Tongue (tissue), 2 donors: Measurements from ENCODE around the gene CLDN19. TPM values are rescaled to one million over a fixed set of nuclear protein-coding genes. Genes with fewer than 3 reads are reported as not detected.
"Not testable (repeated sequence)": the region's sequence is repeated elsewhere in the genome, so short reads cannot be mapped to it uniquely, and the experiment has no call there.

Experiments
- DNase-seq: peaks from one replicate; pipeline ENCODE4 v3.0.0-alpha.2; 2015
- total RNA-seq: library from RNA; depleted of rRNA; stranded (reverse); fragments of >200 nt; gene quantifications from one replicate; pipeline ENCODE4 v1.2.3, GENCODE V29; 2014

CLDN19 gene
- total RNA-seq, 1 donor from 2014 or later: 2.8 TPM

GRCh38 chr1:42737986-42738677, 1.9 kb downstream of the CLDN19 start:
- no peak for DNase-seq

GRCh38 chr1:42737257-42737656, 2.8 kb downstream of the CLDN19 start:
- DNase-seq: no peak

GRCh38 chr1:42736571-42737200, 3.4 kb downstream of the CLDN19 start:
- no peak for DNase-seq

GRCh38 chr1:42736152-42736551, 3.9 kb downstream of the CLDN19 start:
- no peak for DNase-seq

GRCh38 chr1:42735477-42736105, 4.4 kb downstream of the CLDN19 start:
- DNase-seq: no peak

GRCh38 chr1:42735056-42735455, 5.0 kb downstream of the CLDN19 start:
- no peak for DNase-seq

- no peak for DNase-seq
Measured at GRCh38 chr1:42734201-42735035, 5.6 kb downstream of the CLDN19 start.

- no peak for DNase-seq
Measured at GRCh38 chr1:42733415-42734200, 6.4 kb downstream of the CLDN19 start.

GRCh38 chr1:42732126-42732680, 7.8 kb downstream of the CLDN19 start:
- DNase-seq: no peak

- DNase-seq: no peak
Measured at GRCh38 chr1:42731585-42731984, 8.5 kb downstream of the CLDN19 start.

- no peak for DNase-seq
Measured at GRCh38 chr1:42730988-42731387, 9.0 kb downstream of the CLDN19 start.

- no peak for DNase-seq
Measured at GRCh38 chr1:42730002-42730401, 10.0 kb downstream of the CLDN19 start.

- DNase-seq: not testable (repeated sequence)
Measured at GRCh38 chr1:42725820-42726219, 14.2 kb downstream of the CLDN19 start.

GRCh38 chr1:42723511-42723910, 16.5 kb downstream of the CLDN19 start:
- DNase-seq: no peak

GRCh38 chr1:42722403-42722802, 17.6 kb downstream of the CLDN19 start:
- not testable (repeated sequence) for DNase-seq

GRCh38 chr1:42721926-42722325, 18.1 kb downstream of the CLDN19 start:
- DNase-seq: no peak

GRCh38 chr1:42720868-42721267, 19.2 kb downstream of the CLDN19 start:
- DNase-seq: no peak

GRCh38 chr1:42714441-42714840, 25.6 kb downstream of the CLDN19 start:
- DNase-seq: not testable (repeated sequence)

- DNase-seq: no peak
Measured at GRCh38 chr1:42713293-42713692, 26.7 kb downstream of the CLDN19 start.

GRCh38 chr1:42712808-42713207, 27.2 kb downstream of the CLDN19 start:
- not testable (repeated sequence) for DNase-seq

GRCh38 chr1:42703888-42704464, 36.1 kb downstream of the CLDN19 start:
- DNase-seq: no peak
